Neural progenitor cell (in vitro differentiated cells): ENCODE data around the gene MYO1D. TPM values are rescaled to one million over a fixed set of nuclear protein-coding genes. Genes with fewer than 3 reads are reported as not detected.

Source experiments
- DNase-seq: peaks from one replicate; pipeline ENCODE4 v3.0.0-alpha.2; 2016; ENCODE audit warnings: low spot score
- H2AFZ ChIP-seq: fragments of 200-600 bp; sonication (generic); replicated peaks from 2 replicates; pipeline ENCODE4 v1.6.1; 2016; ENCODE audit warnings: antibody characterized with exemption
- H3F3A ChIP-seq: fragments of 200-600 bp; sonication (generic); 2 replicates; pipeline ENCODE4 v1.6.1; 2016; ENCODE audit warnings: antibody characterized with exemption, low read depth
- H3K27ac ChIP-seq: fragments of 200-600 bp; sonication (generic); 2 replicates; pipeline ENCODE4 v1.5.1; 2016; ENCODE audit warnings: mild to moderate bottlenecking
- H3K27me3 ChIP-seq: fragments of 200-600 bp; sonication (generic); 2 replicates; pipeline ENCODE4 v1.6.1; 2016; ENCODE audit warnings: mild to moderate bottlenecking, moderate library complexity
- H3K36me3 ChIP-seq: fragments of 200-600 bp; sonication (generic); 2 replicates; pipeline ENCODE4 v1.5.1; 2016
- H3K4me1 ChIP-seq: fragments of 200-600 bp; sonication (generic); 2 replicates; pipeline ENCODE4 v1.6.1; 2016; ENCODE audit warnings: mixed run types
- H3K4me2 ChIP-seq: fragments of 200-600 bp; sonication (generic); 2 replicates; pipeline ENCODE4 v1.6.1; 2016
- H3K4me3 ChIP-seq: fragments of 200-600 bp; sonication (generic); 2 replicates; pipeline ENCODE4 v1.5.1; 2016
- H3K79me2 ChIP-seq: fragments of 200-600 bp; sonication (generic); 2 replicates; pipeline ENCODE4 v1.6.1; 2016; ENCODE audit warnings: low read depth
- H3K9ac ChIP-seq: fragments of 200-600 bp; sonication (generic); 2 replicates; pipeline ENCODE4 v1.6.1; 2016
- H3K9me3 ChIP-seq: fragments of 200-600 bp; sonication (generic); 2 replicates; pipeline ENCODE4 v1.5.1; 2016; ENCODE audit warnings: low read depth
- H4K20me1 ChIP-seq: fragments of 200-600 bp; sonication (generic); 2 replicates; pipeline ENCODE4 v1.6.1; 2016; ENCODE audit warnings: low read depth
- H3K27ac Mint-ChIP-seq: 3 replicates; pipeline ENCODE4 v1.8.0; 2021; ENCODE audit warnings: mixed read lengths
- H3K27me3 Mint-ChIP-seq: 2 replicates; pipeline ENCODE4 v1.8.0; 2022; ENCODE audit warnings: low read depth, mild to moderate bottlenecking, inconsistent platforms, moderate library complexity, mixed read lengths; ENCODE audit not compliant: insufficient read depth
- H3K36me3 Mint-ChIP-seq: 3 replicates; pipeline ENCODE4 v1.8.0; 2021; ENCODE audit warnings: mixed read lengths
- H3K4me1 Mint-ChIP-seq: 3 replicates; pipeline ENCODE4 v1.8.0; 2021; ENCODE audit warnings: mixed read lengths
- H3K4me3 Mint-ChIP-seq: 3 replicates; pipeline ENCODE4 v1.8.0; 2021; ENCODE audit warnings: mild to moderate bottlenecking, moderate library complexity, mixed read lengths
- H3K9me3 Mint-ChIP-seq: 3 replicates; pipeline ENCODE4 v1.8.0; 2020; ENCODE audit warnings: mixed read lengths
- CTCF ChIP-seq: fragments of 200-600 bp; sonication (generic); IDR thresholded peaks from 2 replicates; pipeline ENCODE4 v1.5.1; 2017; ENCODE audit warnings: antibody characterized with exemption, mild to moderate bottlenecking
- EZH2 ChIP-seq: fragments of 200-600 bp; sonication (generic); IDR thresholded peaks from 2 replicates; pipeline ENCODE4 v1.6.1; 2017; ENCODE audit warnings: antibody characterized with exemption, mild to moderate bottlenecking, moderate library complexity
- EZH2phosphoT487 ChIP-seq: fragments of 200-600 bp; sonication (generic); IDR thresholded peaks from 2 replicates; pipeline ENCODE4 v1.6.1; 2017; ENCODE audit warnings: antibody characterized with exemption
- total RNA-seq: library from RNA; depleted of rRNA; stranded (reverse); fragments of >200 nt; gene quantifications from 2 replicates; pipeline ENCODE4 v1.2.3, GENCODE V29; 2015; ENCODE audit warnings: low replicate concordance

Gene MYO1D
- total RNA-seq, 1 donor from 2014 or later, result 6.2 TPM

DNA sequence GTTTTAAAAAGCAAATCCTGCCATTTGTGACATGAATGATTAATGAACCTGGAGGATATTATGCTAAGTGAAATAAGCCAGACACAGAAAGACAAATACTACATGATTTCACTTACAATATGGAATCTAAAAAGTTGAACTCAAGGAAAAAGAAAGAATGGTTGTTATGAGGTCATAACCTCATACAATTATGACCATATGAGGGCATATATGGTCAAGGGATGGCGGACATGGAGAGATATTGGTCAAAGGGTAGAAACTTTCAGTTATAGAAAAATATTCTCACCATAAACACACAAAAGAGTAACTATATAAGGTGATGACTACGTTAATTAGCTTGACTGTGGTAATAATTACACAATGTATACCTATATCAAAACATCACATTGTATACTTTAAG lies 56.5 kb downstream of the MYO1D start:
- Mint-ChIP-seq H3K27me3 (no peaks in the 10 kb centered on the region), H3K27ac (no peak overlapping the region), H3K4me3 (no peak overlapping the region), H3K4me1 (no peaks in the 10 kb centered on the region), H3K9me3 (no peaks in the 10 kb centered on the region), H3K36me3 (no peaks in the 10 kb centered on the region)
- Histone ChIP-seq H3K4me1 (no peaks in the 10 kb centered on the region), H3K36me3 (no peaks in the 10 kb centered on the region), H3K79me2 (no peaks in the 10 kb centered on the region), H3K9ac (no peak overlapping the region), H3K27ac (no peak overlapping the region), H3K4me3 (no peak overlapping the region), H3K9me3 (no peaks in the 10 kb centered on the region), H3K4me2 (no peak overlapping the region), H3K27me3 (no peaks in the 10 kb centered on the region), H2AFZ (no peak overlapping the region), H3F3A (no peaks in the 10 kb centered on the region), H4K20me1 (no peaks in the 10 kb centered on the region)
- TF ChIP-seq EZH2 (no peak), CTCF (no peak), EZH2phosphoT487 (no peak)
- no peak for DNase-seq

DNA sequence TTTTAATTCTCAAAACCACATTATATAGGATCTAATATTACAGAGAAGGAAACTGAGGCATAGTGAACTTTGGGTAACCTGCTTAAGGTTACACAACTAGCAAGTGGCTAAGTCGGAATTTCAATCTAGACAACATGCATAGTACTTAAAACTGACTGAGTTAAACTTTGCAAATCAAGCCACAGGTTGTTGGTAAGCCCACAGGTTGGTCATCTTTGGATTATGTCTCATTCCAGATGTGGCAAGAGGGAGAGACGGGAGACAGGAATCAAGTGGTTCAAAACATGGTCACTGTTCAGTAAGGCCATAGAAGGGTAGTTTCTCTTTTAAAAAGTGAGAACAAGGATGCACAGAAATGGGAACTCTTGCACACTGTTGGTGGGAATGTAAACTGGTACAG lies 57.1 kb downstream of the MYO1D start:
- no peak overlapping the region for H3K27ac Mint-ChIP-seq
- Histone ChIP-seq H4K20me1 (no peaks in the 10 kb centered on the region), H3K4me1 (no peaks in the 10 kb centered on the region), H3K4me3 (no peak overlapping the region), H3K9me3 (no peaks in the 10 kb centered on the region), H2AFZ (no peak overlapping the region), H3K79me2 (no peaks in the 10 kb centered on the region), H3K36me3 (no peaks in the 10 kb centered on the region), H3K9ac (no peak overlapping the region), H3K4me2 (no peak overlapping the region), H3K27me3 (no peaks in the 10 kb centered on the region), H3F3A (no peaks in the 10 kb centered on the region), H3K27ac (no peak overlapping the region)
- H3K4me1 Mint-ChIP-seq, result no peaks in the 10 kb centered on the region
- TF ChIP-seq CTCF, result no peak
- no peaks in the 10 kb centered on the region for H3K9me3 Mint-ChIP-seq
- DNase-seq, result no peak
- no peaks in the 10 kb centered on the region for H3K36me3 Mint-ChIP-seq
- H3K27me3 Mint-ChIP-seq, result no peaks in the 10 kb centered on the region
- H3K4me3 Mint-ChIP-seq, result no peak overlapping the region

DNA sequence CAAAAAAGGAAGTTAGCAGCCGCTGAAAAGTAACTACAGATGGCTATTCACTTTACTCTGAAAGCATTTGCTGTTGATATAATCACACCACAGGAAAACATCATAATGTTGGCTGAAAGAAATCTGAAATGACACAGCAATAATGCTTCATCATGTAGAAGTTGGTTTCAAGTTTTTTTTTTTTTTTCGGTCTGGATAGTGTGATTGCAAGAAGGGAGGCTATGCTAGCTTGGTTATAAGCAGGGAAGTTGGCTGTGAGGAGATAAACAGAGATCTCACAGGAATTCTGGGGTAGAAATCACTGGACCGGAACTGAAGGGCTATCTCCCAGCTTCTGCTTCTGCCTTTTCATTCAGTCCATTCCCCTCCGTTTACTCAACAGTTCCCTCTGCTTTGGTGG lies 57.9 kb downstream of the MYO1D start:
- H3K36me3 ChIP-seq, result no peaks in the 10 kb centered on the region
- H3K27ac Mint-ChIP-seq, result no peak overlapping the region
- no peaks in the 10 kb centered on the region for H3K36me3 Mint-ChIP-seq
- DNase-seq, result no peak
- H3K4me3 Mint-ChIP-seq, result no peak overlapping the region
- no peak overlapping the region for H3K4me3 ChIP-seq
- H3F3A ChIP-seq, result no peaks in the 10 kb centered on the region
- no peak overlapping the region for H3K9ac ChIP-seq
- no peaks in the 10 kb centered on the region for H3K9me3 Mint-ChIP-seq
- no peaks in the 10 kb centered on the region for H3K27me3 Mint-ChIP-seq
- H3K4me1 Mint-ChIP-seq, result no peaks in the 10 kb centered on the region
- no peaks in the 10 kb centered on the region for H3K4me1 ChIP-seq
- H3K27ac ChIP-seq, result no peak overlapping the region
- H3K27me3 ChIP-seq, result no peaks in the 10 kb centered on the region
- H3K4me2 ChIP-seq, result no peak overlapping the region
- no peak overlapping the region for H2AFZ ChIP-seq
- TF ChIP-seq CTCF (no peak), EZH2 (no peak), EZH2phosphoT487 (no peak)
- no peaks in the 10 kb centered on the region for H3K79me2 ChIP-seq
- H3K9me3 ChIP-seq, result no peaks in the 10 kb centered on the region
- H4K20me1 ChIP-seq, result no peaks in the 10 kb centered on the region

GRCh38 chr17:32815460-32815859 lies 61.5 kb downstream of the MYO1D start:
- H3K4me1 Mint-ChIP-seq, result no peaks in the 10 kb centered on the region
- DNase-seq, result no peak
- H3K27me3 ChIP-seq, result no peaks in the 10 kb centered on the region
- H3K79me2 ChIP-seq, result no peaks in the 10 kb centered on the region
- no peak overlapping the region for H3K4me3 Mint-ChIP-seq
- no peak overlapping the region for H3K9ac ChIP-seq
- H3K36me3 Mint-ChIP-seq, result no peaks in the 10 kb centered on the region
- no peaks in the 10 kb centered on the region for H3F3A ChIP-seq
- H3K9me3 Mint-ChIP-seq, result no peaks in the 10 kb centered on the region
- H2AFZ ChIP-seq, result no peak overlapping the region
- H3K4me3 ChIP-seq, result no peak overlapping the region
- H3K36me3 ChIP-seq, result no peaks in the 10 kb centered on the region
- H3K27me3 Mint-ChIP-seq, result no peaks in the 10 kb centered on the region
- H3K9me3 ChIP-seq, result no peaks in the 10 kb centered on the region
- H3K27ac Mint-ChIP-seq, result no peak overlapping the region
- H3K27ac ChIP-seq, result no peak overlapping the region
- no peak overlapping the region for H3K4me2 ChIP-seq
- H4K20me1 ChIP-seq, result no peaks in the 10 kb centered on the region
- TF ChIP-seq EZH2phosphoT487 (no peak), EZH2 (no peak), CTCF (no peak)
- no peaks in the 10 kb centered on the region for H3K4me1 ChIP-seq
